GM23338 (cell line): ENCODE data around the gene GRIN2D. TPM values are rescaled to one million over a fixed set of nuclear protein-coding genes. Genes with fewer than 3 reads are reported as not detected.

Source experiments
- CTCF ChIP-seq, 2 experiments: fragments of 200-600 bp in 1 of 2; sonication (generic) in 1 of 2; conservative IDR thresholded peaks; 2 replicates each; pipeline versions ENCODE4 v1.5.1 to v1.6.1; 2016 to 2017; ENCODE audit warnings: antibody characterized with exemption in 2 of 2, low read depth in 2 of 2, mild to moderate bottlenecking in 2 of 2, moderate library complexity in 1 of 2
- EZH2 ChIP-seq: fragments of 200-600 bp; sonication (generic); IDR thresholded peaks from one replicate; pipeline ENCODE4 v1.8.0; 2017; ENCODE audit warnings: antibody characterized with exemption, mild to moderate bottlenecking, low read depth; ENCODE audit not compliant: unreplicated experiment
- ZNF114 ChIP-seq: fragments of 250-450 bp; sonication (Bioruptor Pico); IDR thresholded peaks from 2 replicates; pipeline ENCODE4 v1.5.0; 2020; ENCODE audit warnings: mild to moderate bottlenecking, moderate library complexity
- ZNF462 ChIP-seq: fragments of 250-450 bp; sonication (Bioruptor Pico); IDR thresholded peaks from 2 replicates; pipeline ENCODE4 v1.5.0; 2020; ENCODE audit warnings: mild to moderate bottlenecking, moderate library complexity
- polyA plus RNA-seq: library from polyadenylated mRNA; unstranded; fragments of >200 nt; fragmentation: Nextera tagmentation; extraction: Ambion mirVana; gene quantifications from 2 replicates; pipeline ENCODE4 v1.2.1, GENCODE V29; 2016
- total RNA-seq: library from RNA; depleted of rRNA; stranded (reverse); fragments of >200 nt; shearing (Covaris generic); gene quantifications from 2 replicates; pipeline ENCODE4 v1.2.3, GENCODE V29; 2014; rRNA removed

GRIN2D gene
- total and polyA plus RNA-seq, 2 experiments from 2014 or later: 4.4 to 20.0 TPM

- no peak for TF ChIP-seq ZNF462
- TF ChIP-seq EZH2: no peak
- no peak for TF ChIP-seq ZNF114 (CRISPR knock-in tag)
- no peak for TF ChIP-seq CTCF (conservative IDR thresholded peaks at IDR 0.05; ENCODE audit: low read depth in 2 of 2)
Observed at GRCh38 chr19:48443256-48443655, 49.8 kb downstream of the GRIN2D start (continued).

Other genes starting within 250 kb of the GRIN2D start
- 75.0 and 79.3 TPM in 2 replicates for gene LIG1, start 223.3 kb upstream of the GRIN2D start, total RNA-seq
- gene LIG1, start 223.3 kb upstream of the GRIN2D start, polyA plus RNA-seq: 96.9 and 122 TPM in 2 replicates
- gene ZSWIM9, start 223.0 kb upstream of the GRIN2D start, total RNA-seq: 9.1 and 10.6 TPM in 2 replicates
- gene ZSWIM9, start 223.0 kb upstream of the GRIN2D start, polyA plus RNA-seq: 2.9 and 4.2 TPM in 2 replicates
- gene CARD8, start 137.8 kb upstream of the GRIN2D start, total RNA-seq: 17.1 and 30.6 TPM in 2 replicates
- gene CARD8, start 137.8 kb upstream of the GRIN2D start, polyA plus RNA-seq: 16.6 and 21.9 TPM in 2 replicates
- 6.9 and 11.1 TPM in 2 replicates for gene ZNF114, start 123.6 kb upstream of the GRIN2D start, total RNA-seq
- gene ZNF114, start 123.6 kb upstream of the GRIN2D start, polyA plus RNA-seq: 9.2 and 12.2 TPM in 2 replicates
- gene EMP3, start 68.1 kb upstream of the GRIN2D start, total RNA-seq: 6.0 and 7.9 TPM in 2 replicates
- 25.1 and 27.9 TPM in 2 replicates for gene EMP3, start 68.1 kb upstream of the GRIN2D start, polyA plus RNA-seq
- 15.0 and 16.6 TPM in 2 replicates for gene TMEM143, start 29.7 kb upstream of the GRIN2D start, total RNA-seq
- gene TMEM143, start 29.7 kb upstream of the GRIN2D start, polyA plus RNA-seq: 10.0 and 12.8 TPM in 2 replicates
- not detected in 2 replicates for gene SYNGR4, start 29.3 kb upstream of the GRIN2D start, total RNA-seq
- not detected in 2 replicates for gene SYNGR4, start 29.3 kb upstream of the GRIN2D start, polyA plus RNA-seq
- gene KDELR1, start 2.1 kb upstream of the GRIN2D start, total RNA-seq: 171 and 184 TPM in 2 replicates
- gene KDELR1, start 2.1 kb upstream of the GRIN2D start, polyA plus RNA-seq: 176 and 177 TPM in 2 replicates
- gene GRWD1, start 52.3 kb downstream of the GRIN2D start, total RNA-seq: 58.0 and 64.6 TPM in 2 replicates
- gene GRWD1, start 52.3 kb downstream of the GRIN2D start, polyA plus RNA-seq: 23.2 and 25.8 TPM in 2 replicates
- 0.94 and 1.2 TPM in 2 replicates for gene KCNJ14, start 61.9 kb downstream of the GRIN2D start, total RNA-seq
- 0.73 and 0.81 TPM in 2 replicates for gene KCNJ14, start 61.9 kb downstream of the GRIN2D start, polyA plus RNA-seq
- gene CYTH2, start 75.7 kb downstream of the GRIN2D start, total RNA-seq: 42.6 and 60.4 TPM in 2 replicates
- 38.8 and 41.1 TPM in 2 replicates for gene CYTH2, start 75.7 kb downstream of the GRIN2D start, polyA plus RNA-seq
- 5.7 and 11.8 TPM in 2 replicates for gene LMTK3, start 118.2 kb downstream of the GRIN2D start, total RNA-seq
- 1.6 and 2.0 TPM in 2 replicates for gene LMTK3, start 118.2 kb downstream of the GRIN2D start, polyA plus RNA-seq
- gene SULT2B1, start 158.5 kb downstream of the GRIN2D start, total RNA-seq: 1.3 TPM in 1 of 2 replicates, not detected in the other
- 2.3 and 2.5 TPM in 2 replicates for gene SULT2B1, start 158.5 kb downstream of the GRIN2D start, polyA plus RNA-seq
- gene SPACA4, start 213.1 kb downstream of the GRIN2D start, total RNA-seq: not detected in 2 replicates
- not detected in 2 replicates for gene SPACA4, start 213.1 kb downstream of the GRIN2D start, polyA plus RNA-seq
- gene FAM83E, start 221.4 kb downstream of the GRIN2D start, total RNA-seq: 2.3 and 4.5 TPM in 2 replicates
- gene FAM83E, start 221.4 kb downstream of the GRIN2D start, polyA plus RNA-seq: 0.90 and 1.0 TPM in 2 replicates
- gene RPL18, start 225.5 kb downstream of the GRIN2D start, total RNA-seq: 1,660 and 1,898 TPM in 2 replicates
- 2,011 and 2,172 TPM in 2 replicates for gene RPL18, start 225.5 kb downstream of the GRIN2D start, polyA plus RNA-seq
- 39.8 and 50.3 TPM in 2 replicates for gene SPHK2, start 225.8 kb downstream of the GRIN2D start, total RNA-seq
- gene SPHK2, start 225.8 kb downstream of the GRIN2D start, polyA plus RNA-seq: 18.3 TPM in 2 replicates
- 5.7 and 5.9 TPM in 2 replicates for gene DBP, start 243.7 kb downstream of the GRIN2D start, total RNA-seq
- gene DBP, start 243.7 kb downstream of the GRIN2D start, polyA plus RNA-seq: 5.0 and 6.3 TPM in 2 replicates